Epidermal melanocyte (primary cell): ENCODE data around the gene KIAA1958.
A peak's percentile ranks its signal among the peaks of the same experiment; 100 is the strongest.

ENCODE experiments used
- DNase-seq: peaks from one replicate; pipeline ENCODE4 v3.0.0; 2011; ENCODE audit warnings: low spot score; ENCODE audit not compliant: insufficient read length

KIAA1958 gene, protein sequence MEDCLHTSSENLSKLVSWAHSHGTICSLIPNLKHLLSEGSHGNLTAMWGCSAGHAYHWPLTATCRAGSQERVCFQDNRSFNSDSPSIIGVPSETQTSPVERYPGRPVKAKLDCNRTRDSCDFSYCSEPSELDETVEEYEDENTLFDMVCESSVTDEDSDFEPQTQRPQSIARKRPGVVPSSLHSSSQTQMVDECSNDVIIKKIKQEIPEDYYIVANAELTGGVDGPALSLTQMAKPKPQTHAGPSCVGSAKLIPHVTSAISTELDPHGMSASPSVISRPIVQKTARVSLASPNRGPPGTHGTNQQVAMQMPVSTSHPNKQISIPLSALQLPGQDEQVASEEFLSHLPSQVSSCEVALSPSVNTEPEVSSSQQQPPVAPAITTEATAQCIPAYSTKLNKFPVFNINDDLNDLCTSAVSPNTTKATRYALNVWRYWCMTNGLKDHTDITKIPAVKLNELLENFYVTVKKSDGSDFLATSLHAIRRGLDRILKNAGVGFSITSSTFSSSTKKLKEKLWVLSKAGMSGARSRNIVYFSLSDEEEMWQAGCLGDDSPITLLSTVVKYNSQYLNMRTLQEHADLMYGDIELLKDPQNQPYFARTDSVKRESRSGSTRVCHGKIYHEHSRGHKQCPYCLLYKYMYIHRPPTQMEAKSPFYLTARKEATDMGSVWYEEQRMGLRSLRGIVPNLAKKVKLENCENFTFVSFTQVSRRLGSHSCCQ

DNA sequence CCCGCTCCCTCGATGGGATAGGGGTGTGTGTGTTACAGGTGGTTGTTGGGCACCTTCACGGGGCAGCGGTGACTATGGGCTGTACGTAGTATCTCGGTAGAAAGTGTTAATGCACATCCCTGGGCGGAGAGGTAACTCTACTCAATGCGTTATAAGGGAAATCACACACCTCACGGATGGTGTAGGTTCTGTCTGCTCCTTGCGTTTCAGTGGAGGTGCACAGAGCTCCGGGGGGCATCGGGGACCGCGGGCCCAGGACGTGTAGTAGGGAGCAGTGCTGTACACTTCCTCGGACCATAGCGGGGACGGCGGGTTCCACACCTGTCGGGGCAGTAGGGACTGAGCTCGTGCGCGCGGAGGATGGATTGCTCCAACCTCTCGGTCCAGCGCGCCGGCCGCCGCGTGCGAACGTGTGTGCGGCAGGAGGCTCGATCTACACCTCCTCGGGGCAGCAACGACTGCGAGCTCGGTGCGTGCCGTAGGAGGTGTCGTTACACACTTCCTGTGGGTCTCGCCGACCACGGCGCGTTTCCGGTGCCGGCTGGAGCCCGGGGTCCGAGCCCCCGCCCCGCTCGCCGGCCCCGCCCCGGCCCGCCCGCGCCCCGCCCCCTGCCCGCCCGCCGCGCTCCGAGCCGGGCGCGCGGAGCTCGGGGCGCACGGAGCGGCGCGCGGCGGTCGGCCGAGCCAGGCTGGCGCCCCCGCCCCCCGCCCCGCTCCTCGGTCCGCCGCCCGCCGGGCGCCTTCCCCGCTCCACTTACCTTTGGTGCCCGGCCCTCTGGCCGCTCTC, at the start of gene KIAA1958:
Gene KIAA1958 (plus strand): TSS at position 607 of the 787 bp plus-strand sequence. CDS start 87,254 bp downstream, outside the sequence.
- DNase-seq = peak; percentile 73

GRCh38 chr9:112437406-112437805, 49.2 kb upstream of the KIAA1958 start:
- no peak for DNase-seq

GRCh38 chr9:112439171-112439570, 47.5 kb upstream of the KIAA1958 start:
- no peak for DNase-seq

GRCh38 chr9:112439825-112440224, 46.8 kb upstream of the KIAA1958 start:
- DNase-seq = no peak

GRCh38 chr9:112443200-112443599, 43.4 kb upstream of the KIAA1958 start:
- no peak for DNase-seq

DNA sequence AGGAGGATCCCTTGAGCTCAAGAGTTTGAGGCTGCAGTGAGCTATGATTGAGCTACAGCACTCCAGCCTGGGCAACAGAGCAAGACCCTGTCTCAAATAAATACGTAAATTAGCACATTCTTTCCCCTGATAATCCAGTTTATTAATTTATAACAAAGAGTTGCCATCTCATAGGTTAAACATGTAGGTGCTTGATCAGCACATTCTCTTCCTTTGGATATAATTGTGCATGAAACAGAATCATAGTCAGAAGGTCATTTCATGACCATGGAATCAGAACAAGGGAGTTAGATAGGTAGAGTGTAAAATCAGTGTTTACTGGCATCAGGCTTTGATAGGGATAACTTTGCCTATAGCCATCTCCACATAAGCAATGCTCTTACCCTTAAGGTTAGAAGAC, 43.0 kb upstream of the KIAA1958 start:
- no peak for DNase-seq

DNA sequence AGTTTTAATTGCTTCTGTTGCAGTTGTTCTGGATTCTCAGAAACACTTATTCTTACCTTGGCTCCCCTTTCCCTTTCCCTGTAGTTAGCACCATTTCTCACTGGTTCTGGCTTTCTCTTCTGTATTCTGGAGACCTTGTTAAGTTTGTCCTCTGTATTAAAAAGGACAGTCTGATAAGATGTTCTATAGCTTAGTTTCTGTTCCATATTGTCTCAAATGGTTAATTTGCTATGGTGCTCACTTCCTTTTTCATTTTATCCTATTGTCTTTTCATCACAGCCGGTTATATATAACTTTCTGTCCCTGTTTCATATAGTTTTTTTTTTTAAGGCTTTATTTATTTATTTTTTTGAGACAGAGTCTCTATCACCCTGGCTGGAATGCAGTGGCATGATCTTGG, 41.4 kb upstream of the KIAA1958 start:
- no peak for DNase-seq

DNA sequence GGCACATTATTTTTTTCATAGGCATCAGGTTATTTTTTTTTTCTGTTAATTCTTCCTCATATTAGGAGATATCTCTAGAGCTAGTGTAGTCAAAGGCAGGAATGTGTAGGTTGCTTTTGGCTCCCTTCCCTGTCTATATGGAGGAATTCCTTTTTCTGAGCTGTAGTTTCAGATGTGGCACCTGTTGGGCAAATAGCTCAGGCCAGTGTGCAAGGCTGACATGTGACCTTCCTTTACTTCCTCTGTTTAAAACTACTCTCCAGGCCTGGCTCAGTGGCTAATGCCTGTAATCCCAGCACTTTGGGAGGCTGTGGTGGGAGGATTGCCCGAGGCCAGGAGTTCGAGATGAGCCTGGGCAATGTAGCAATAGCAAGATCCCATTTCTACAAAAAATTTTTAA, 40.5 kb upstream of the KIAA1958 start:
- no peak for DNase-seq

GRCh38 chr9:112446526-112446925, 40.1 kb upstream of the KIAA1958 start:
- no peak for DNase-seq

DNA sequence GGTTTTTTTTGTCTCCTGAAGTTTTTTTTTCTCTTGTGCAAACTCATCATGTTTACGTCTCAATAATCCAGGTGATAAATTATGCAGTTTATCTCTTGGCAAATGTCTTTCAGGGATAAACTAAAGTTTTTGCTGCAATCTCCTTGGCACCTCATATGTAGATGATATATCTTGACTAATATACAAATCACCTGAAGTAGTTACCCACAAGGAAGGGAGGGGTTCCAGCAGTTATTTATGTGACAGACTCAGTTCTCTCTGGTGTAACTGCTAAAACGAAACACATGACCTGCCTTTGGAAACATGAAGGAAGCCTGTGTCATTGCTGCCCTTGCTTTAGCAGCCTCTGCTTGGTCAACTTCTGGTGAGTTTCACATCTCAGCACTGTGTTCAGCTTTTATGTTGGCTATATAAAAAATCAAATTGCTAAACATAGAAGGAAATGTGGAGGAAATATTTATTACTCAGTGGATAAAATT, 39.3 kb upstream of the KIAA1958 start:
- DNase-seq = no peak

DNA sequence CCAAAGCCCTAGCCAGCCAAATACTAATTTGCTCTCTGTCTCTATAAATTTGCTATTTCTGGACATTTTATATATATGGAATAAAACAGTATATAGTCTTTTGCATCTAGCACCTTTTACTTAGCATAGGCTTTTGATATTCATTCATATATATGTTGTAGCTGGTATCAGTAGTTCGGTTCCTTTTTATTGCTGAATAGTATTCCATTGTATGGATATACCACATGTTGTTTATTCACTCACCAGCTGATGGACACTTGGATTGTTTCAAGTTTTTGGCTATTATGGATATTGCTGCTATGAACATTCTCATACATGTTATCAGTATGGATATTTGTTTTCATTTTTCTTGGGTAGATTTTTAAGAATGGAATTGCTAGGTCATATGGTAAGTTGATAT, 23.8 kb upstream of the KIAA1958 start:
- no peak for DNase-seq

- no peak for DNase-seq
Observed at GRCh38 chr9:112465352-112465751, 21.3 kb upstream of the KIAA1958 start.

DNA sequence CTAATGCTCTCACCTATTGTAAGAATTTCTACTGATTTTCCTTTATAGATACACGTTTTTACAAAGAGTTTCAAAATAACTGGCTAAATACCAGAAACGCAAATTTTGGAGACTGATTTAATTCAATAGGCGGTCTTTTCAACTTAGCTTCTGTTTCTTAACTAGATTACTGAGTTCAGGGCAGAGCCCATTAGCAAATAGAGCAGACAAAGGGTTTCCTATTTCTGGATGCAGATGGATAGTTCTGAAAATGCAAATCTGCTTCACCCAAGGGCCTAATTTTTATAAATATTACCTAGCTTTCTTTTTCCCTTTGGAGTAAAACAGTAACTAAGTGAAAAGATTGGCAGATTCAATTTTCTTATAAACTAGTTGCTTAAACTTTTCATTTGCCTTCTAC, 13.6 kb upstream of the KIAA1958 start:
- DNase-seq = no peak

GRCh38 chr9:112473986-112474385, 12.6 kb upstream of the KIAA1958 start:
- DNase-seq = no peak

- DNase-seq = no peak
Observed at GRCh38 chr9:112475318-112475717, 11.3 kb upstream of the KIAA1958 start.

- DNase-seq = no peak
Observed at GRCh38 chr9:112477330-112477729, 9.3 kb upstream of the KIAA1958 start.

DNA sequence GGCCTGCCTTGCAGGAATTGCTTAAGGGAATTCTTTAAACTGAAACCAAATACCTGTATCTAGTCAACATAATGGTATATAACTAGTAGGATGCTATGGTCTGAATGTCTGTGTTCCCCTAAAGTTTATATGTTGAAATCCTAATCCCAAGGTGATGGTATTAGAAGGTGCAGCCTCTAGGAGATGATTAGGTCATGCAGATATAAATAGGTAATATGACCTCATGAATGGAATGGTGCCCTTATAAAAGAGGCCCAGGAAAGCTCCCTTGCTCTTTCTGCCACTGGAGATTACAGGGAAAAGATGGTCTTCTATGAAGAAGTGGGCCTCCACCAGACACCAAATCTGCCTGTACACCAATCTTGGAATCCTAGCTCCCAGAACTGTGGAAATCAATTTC, 7.4 kb upstream of the KIAA1958 start:
- DNase-seq = no peak

DNA sequence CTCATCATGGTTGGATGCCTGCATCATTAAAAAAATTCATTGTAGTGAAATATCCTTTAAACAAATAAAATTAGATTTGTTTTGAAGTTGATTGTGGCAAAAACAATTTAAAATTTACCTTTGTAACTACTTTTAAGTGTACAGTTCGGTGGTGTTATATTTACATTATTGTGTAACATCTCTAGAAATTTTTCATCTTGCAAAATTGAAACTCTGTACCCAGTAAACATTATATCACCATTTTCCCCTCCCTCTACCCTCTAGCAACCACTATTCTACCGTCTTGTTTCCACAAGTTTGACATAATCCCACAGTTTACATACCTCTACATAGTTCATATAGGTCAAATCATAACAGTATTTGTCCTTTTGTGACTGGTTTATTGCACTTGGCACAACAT, 2.0 kb upstream of the KIAA1958 start:
- DNase-seq = no peak

GRCh38 chr9:112485574-112485973, 1.1 kb upstream of the KIAA1958 start:
- no peak for DNase-seq

GRCh38 chr9:112487008-112487798, 576 bp downstream of the KIAA1958 start:
- DNase-seq = peak; percentile 54

GRCh38 chr9:112487799-112488340, 1.2 kb downstream of the KIAA1958 start:
- DNase-seq = no peak
